Fibroblast of mammary gland (primary cell): ENCODE data around the gene NR2E1.

Experiments
- DNase-seq: peaks from one replicate; pipeline ENCODE4 v3.0.0-alpha.2; 2010; ENCODE audit warnings: low read depth
- H3K4me3 ChIP-seq: 2 replicates; pipeline ENCODE4 v1.5.1; 2011; ENCODE audit warnings: low read depth, mild to moderate bottlenecking, low read length, moderate library complexity; ENCODE audit not compliant: control insufficient read depth
- TF ChIP-seq, protein P1 (sequence below): conservative IDR thresholded peaks from 2 replicates; pipeline ENCODE4 v1.5.1; 2011; ENCODE audit warnings: low read depth, low read length, inconsistent platforms; ENCODE audit not compliant: control insufficient read depth, insufficient read depth

The NR2E1 gene

DNA sequence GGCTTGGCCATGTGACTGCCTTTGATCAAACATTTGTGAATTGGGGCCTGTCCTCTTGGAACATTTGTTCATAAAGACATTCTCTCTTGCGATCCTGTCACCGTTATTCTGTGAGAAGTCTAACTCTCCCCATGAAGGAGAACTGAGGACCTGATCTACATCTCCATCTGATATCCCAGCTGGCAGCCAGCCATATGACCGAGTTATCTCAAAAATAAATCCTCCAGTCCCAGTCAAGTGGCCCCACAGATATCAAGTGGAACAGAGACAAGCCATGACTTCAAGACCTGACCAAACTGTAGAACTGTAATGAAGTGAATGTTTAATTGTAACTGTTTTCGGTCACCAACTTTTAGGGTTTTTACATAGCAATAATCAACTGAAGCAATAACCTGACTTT, 69.3 kb downstream of the NR2E1 start:
- TF ChIP-seq, protein P1, sequence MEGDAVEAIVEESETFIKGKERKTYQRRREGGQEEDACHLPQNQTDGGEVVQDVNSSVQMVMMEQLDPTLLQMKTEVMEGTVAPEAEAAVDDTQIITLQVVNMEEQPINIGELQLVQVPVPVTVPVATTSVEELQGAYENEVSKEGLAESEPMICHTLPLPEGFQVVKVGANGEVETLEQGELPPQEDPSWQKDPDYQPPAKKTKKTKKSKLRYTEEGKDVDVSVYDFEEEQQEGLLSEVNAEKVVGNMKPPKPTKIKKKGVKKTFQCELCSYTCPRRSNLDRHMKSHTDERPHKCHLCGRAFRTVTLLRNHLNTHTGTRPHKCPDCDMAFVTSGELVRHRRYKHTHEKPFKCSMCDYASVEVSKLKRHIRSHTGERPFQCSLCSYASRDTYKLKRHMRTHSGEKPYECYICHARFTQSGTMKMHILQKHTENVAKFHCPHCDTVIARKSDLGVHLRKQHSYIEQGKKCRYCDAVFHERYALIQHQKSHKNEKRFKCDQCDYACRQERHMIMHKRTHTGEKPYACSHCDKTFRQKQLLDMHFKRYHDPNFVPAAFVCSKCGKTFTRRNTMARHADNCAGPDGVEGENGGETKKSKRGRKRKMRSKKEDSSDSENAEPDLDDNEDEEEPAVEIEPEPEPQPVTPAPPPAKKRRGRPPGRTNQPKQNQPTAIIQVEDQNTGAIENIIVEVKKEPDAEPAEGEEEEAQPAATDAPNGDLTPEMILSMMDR = no peak
- H3K4me3 ChIP-seq = no peak overlapping the region
- DNase-seq = no peak

- no peak for DNase-seq
- H3K4me3 ChIP-seq = no peak overlapping the region
- TF ChIP-seq, protein P1 = no peak
Observed at GRCh38 chr6:108236791-108237190, 71.0 kb downstream of the NR2E1 start.

- no peak overlapping the region for H3K4me3 ChIP-seq
- DNase-seq = no peak
- TF ChIP-seq, protein P1 = no peak
Observed at GRCh38 chr6:108238322-108238721, 72.5 kb downstream of the NR2E1 start.
